ENCODE results near the gene CR2. TPM values are rescaled to one million over a fixed set of nuclear protein-coding genes. Genes with fewer than 3 reads are reported as not detected.

Gene CR2
- 1 to 10 TPM; 1.9 to 6.7 TPM for total RNA-seq
- 1 to 10 TPM; 3.3 to 4.4 TPM for polyA plus RNA-seq

- H3K4me3 Mint-ChIP-seq: peak within 1 kb of the TSS; percentile 62 to 82 (median 74)
- ChIA-PET POLR2A (ENCODE audit: partially characterized antibody) (interaction anchor here (1.0 to 1.8 kb wide), 4 partner anchors 9 to 45 kb away, joined by 3 to 7 read pairs (median 4); partner anchors contain the start of gene CR1), CTCF (ENCODE audit: partially characterized antibody) (interaction anchor here (0.6 to 5.4 kb wide), 8 partner anchors 10 to 370 kb away, joined by 3 to 51 read pairs (median 4); partner anchors contain the start of gene CR1)
- intact Hi-C loops (cut with micrococcal nuclease): loop anchor here (1.0 kb wide), 1 partner anchor 45 kb away; no protein-coding TSS in a partner anchor
- no peaks in the 10 kb centered on the region for H3K36me3 Mint-ChIP-seq
- Histone ChIP-seq H3K4me1 (ENCODE audit: insufficient read depth, low read length) (peaks cover 34% of the 10 kb centered on the region), H3K27ac (ENCODE audit: low read depth, low read length) (no peak within 1 kb of the TSS), H3K27me3 (ENCODE audit: insufficient read depth, low read length) (peaks cover 19% of the 10 kb centered on the region), H3K9me3 (ENCODE audit: control insufficient read depth in 1 of 2, low read length in 2 of 2) (no peaks in the 10 kb centered on the region), H3K4me3 (ENCODE audit: low read length in 2 of 2) (peak within 1 kb of the TSS in 1 of 2 donors; percentile 25), H3K36me3 (ENCODE audit: insufficient read depth, low read length) (no peaks in the 10 kb centered on the region)
- H3K4me1 Mint-ChIP-seq: peaks cover 7 to 16% (median 12%) of the 10 kb centered on the region in 4 donors
- H3K27ac Mint-ChIP-seq: peak within 1 kb of the TSS in 2 of 7 donors; percentile 24 to 53
- peak; percentile 25 to 44 (median 29) for DNase-seq
- no peaks in the 10 kb centered on the region for H3K9me3 Mint-ChIP-seq
- peaks cover 22 to 28% of the 10 kb centered on the region in 2 donors for H3K27me3 Mint-ChIP-seq
Observed at GRCh38 chr1:207454046-207454964, at the start of gene CR2. TSS of gene CR2 (plus strand) at chr1:207454328. CDS start at chr1:207454419, 91 bp downstream.

- Histone ChIP-seq H3K27me3 (ENCODE audit: insufficient read depth, low read length) (no peaks in the 10 kb centered on the region), H3K9me3 (ENCODE audit: control insufficient read depth in 1 of 2, low read length in 2 of 2) (no peaks in the 10 kb centered on the region), H3K4me1 (ENCODE audit: insufficient read depth, low read length) (no peaks in the 10 kb centered on the region), H3K27ac (ENCODE audit: low read depth, low read length) (no peak overlapping the region), H3K4me3 (ENCODE audit: low read length in 2 of 2) (no peak overlapping the region), H3K36me3 (ENCODE audit: insufficient read depth, low read length) (no peaks in the 10 kb centered on the region)
- Mint-ChIP-seq H3K27ac (no peak overlapping the region), H3K4me1 (no peaks in the 10 kb centered on the region), H3K4me3 (no peak overlapping the region), H3K27me3 (peaks cover 3 to 7% of the 10 kb centered on the region in 2 donors), H3K36me3 (no peaks in the 10 kb centered on the region), H3K9me3 (no peaks in the 10 kb centered on the region)
- CTCF ChIA-PET (ENCODE audit: partially characterized antibody): interaction anchor here (0.6 to 5.4 kb wide), 39 partner anchors 8 to 422 kb away, joined by 3 to 142 read pairs (median 4); partner anchors contain the start of genes C4BPB, CD55, CR1 and PFKFB2
- peak in 4 of 5 donors; percentile 52 to 63 (median 56) for DNase-seq
- POLR2A ChIA-PET (ENCODE audit: partially characterized antibody): interaction anchor here (1.0 to 2.0 kb wide), 5 partner anchors 26 to 355 kb away, joined by 3 to 14 read pairs (median 5); partner anchors contain the start of gene CD55
- intact Hi-C loops (cut with micrococcal nuclease): loop anchor here (1.0 to 2.0 kb wide), 5 partner anchors 84 to 355 kb away; partner anchors contain the start of gene CD55
Observed at GRCh38 chr1:207404849-207405525, 49.1 kb upstream of the CR2 start.

GRCh38 chr1:207405814-207406213 lies 48.3 kb upstream of the CR2 start:
- H3K4me3 Mint-ChIP-seq: no peak overlapping the region
- H3K4me1 ChIP-seq (ENCODE audit: insufficient read depth, low read length): no peaks in the 10 kb centered on the region
- intact Hi-C loops (cut with micrococcal nuclease): loop anchor here (1.0 to 2.0 kb wide), 5 partner anchors 85 to 356 kb away; partner anchors contain the start of gene CD55
- H3K27me3 Mint-ChIP-seq: peaks cover 3 to 7% of the 10 kb centered on the region in 2 donors
- POLR2A ChIA-PET (ENCODE audit: partially characterized antibody): interaction anchor here (2.0 kb wide), 1 partner anchor 84 kb away, joined by 14 read pairs; the partner anchor contains the start of gene CD55
- no peaks in the 10 kb centered on the region for H3K36me3 Mint-ChIP-seq
- CTCF ChIA-PET (ENCODE audit: partially characterized antibody): interaction anchor here (0.6 to 5.4 kb wide), 29 partner anchors 8 to 423 kb away, joined by 3 to 142 read pairs (median 5); partner anchors contain the start of genes C4BPB, CD55, CR1 and CR2
- no peaks in the 10 kb centered on the region for H3K9me3 Mint-ChIP-seq
- no peaks in the 10 kb centered on the region for H3K27me3 ChIP-seq (ENCODE audit: insufficient read depth, low read length)
- no peak for DNase-seq
- H3K36me3 ChIP-seq (ENCODE audit: insufficient read depth, low read length): no peaks in the 10 kb centered on the region
- H3K27ac ChIP-seq (ENCODE audit: low read depth, low read length): no peak overlapping the region
- H3K4me1 Mint-ChIP-seq: no peaks in the 10 kb centered on the region
- H3K4me3 ChIP-seq (ENCODE audit: low read length in 2 of 2): no peak overlapping the region
- no peaks in the 10 kb centered on the region for H3K9me3 ChIP-seq (ENCODE audit: control insufficient read depth in 1 of 2, low read length in 2 of 2)
- no peak overlapping the region for H3K27ac Mint-ChIP-seq

- no peaks in the 10 kb centered on the region for H3K4me1 Mint-ChIP-seq
- Histone ChIP-seq H3K9me3 (ENCODE audit: control insufficient read depth in 1 of 2, low read length in 2 of 2) (no peaks in the 10 kb centered on the region), H3K36me3 (ENCODE audit: insufficient read depth, low read length) (no peaks in the 10 kb centered on the region), H3K4me3 (ENCODE audit: low read length in 2 of 2) (no peak overlapping the region), H3K4me1 (ENCODE audit: insufficient read depth, low read length) (no peaks in the 10 kb centered on the region), H3K27ac (ENCODE audit: low read depth, low read length) (no peak overlapping the region), H3K27me3 (ENCODE audit: insufficient read depth, low read length) (no peaks in the 10 kb centered on the region)
- H3K27me3 Mint-ChIP-seq: peaks cover 3 to 6% of the 10 kb centered on the region in 2 donors
- H3K9me3 Mint-ChIP-seq: no peaks in the 10 kb centered on the region
- CTCF ChIA-PET (ENCODE audit: partially characterized antibody): interaction anchor here (0.8 to 5.4 kb wide), 2 partner anchors 326 to 332 kb away, joined by 5 to 142 read pairs; no protein-coding TSS in a partner anchor
- DNase-seq: no peak
- POLR2A ChIA-PET (ENCODE audit: partially characterized antibody): no interaction called here
- H3K4me3 Mint-ChIP-seq: no peak overlapping the region
- H3K27ac Mint-ChIP-seq: no peak overlapping the region
- H3K36me3 Mint-ChIP-seq: no peaks in the 10 kb centered on the region
- intact Hi-C loops (cut with micrococcal nuclease): no loop called here
Observed at GRCh38 chr1:207407655-207408260, 46.4 kb upstream of the CR2 start.

- H3K27me3 ChIP-seq (ENCODE audit: insufficient read depth, low read length): no peaks in the 10 kb centered on the region
- no peak overlapping the region for H3K4me3 ChIP-seq (ENCODE audit: low read length in 2 of 2)
- H3K4me3 Mint-ChIP-seq: no peak overlapping the region
- peaks cover 6 to 7% of the 10 kb centered on the region in 2 donors for H3K27me3 Mint-ChIP-seq
- H3K9me3 Mint-ChIP-seq: no peaks in the 10 kb centered on the region
- H3K4me1 Mint-ChIP-seq: peaks cover 0 to 2% (median 0%) of the 10 kb centered on the region in 4 donors
- POLR2A ChIA-PET (ENCODE audit: partially characterized antibody): no interaction called here
- peak overlapping the region in 1 of 7 donors; percentile 2 for H3K27ac Mint-ChIP-seq
- no peak overlapping the region for H3K27ac ChIP-seq (ENCODE audit: low read depth, low read length)
- no peaks in the 10 kb centered on the region for H3K36me3 ChIP-seq (ENCODE audit: insufficient read depth, low read length)
- H3K36me3 Mint-ChIP-seq: no peaks in the 10 kb centered on the region
- H3K9me3 ChIP-seq (ENCODE audit: control insufficient read depth in 1 of 2, low read length in 2 of 2): no peaks in the 10 kb centered on the region
- DNase-seq: no peak
- H3K4me1 ChIP-seq (ENCODE audit: insufficient read depth, low read length): no peaks in the 10 kb centered on the region
- CTCF ChIA-PET (ENCODE audit: partially characterized antibody): no interaction called here
- intact Hi-C loops (cut with micrococcal nuclease): no loop called here
Observed at GRCh38 chr1:207412845-207413244, 41.3 kb upstream of the CR2 start.

- no peak overlapping the region for H3K4me3 ChIP-seq (ENCODE audit: low read length in 2 of 2)
- Mint-ChIP-seq H3K4me3 (no peak overlapping the region), H3K4me1 (peaks cover 0 to 2% (median 0%) of the 10 kb centered on the region in 4 donors), H3K36me3 (no peaks in the 10 kb centered on the region), H3K9me3 (peaks cover 0 to 13% (median 2%) of the 10 kb centered on the region in 8 donors), H3K27me3 (peaks cover 4 to 6% of the 10 kb centered on the region in 2 donors), H3K27ac (no peak overlapping the region)
- no peaks in the 10 kb centered on the region for H3K4me1 ChIP-seq (ENCODE audit: insufficient read depth, low read length)
- no peak for DNase-seq
- ChIA-PET POLR2A (ENCODE audit: partially characterized antibody) (no interaction called here), CTCF (ENCODE audit: partially characterized antibody) (interaction anchor here (1.5 kb wide), 1 partner anchor 9 kb away, joined by 5 read pairs; no protein-coding TSS in a partner anchor)
- intact Hi-C loops (cut with micrococcal nuclease): no loop called here
- no peaks in the 10 kb centered on the region for H3K36me3 ChIP-seq (ENCODE audit: insufficient read depth, low read length)
- no peaks in the 10 kb centered on the region for H3K9me3 ChIP-seq (ENCODE audit: control insufficient read depth in 1 of 2, low read length in 2 of 2)
- H3K27ac ChIP-seq (ENCODE audit: low read depth, low read length): no peak overlapping the region
- no peaks in the 10 kb centered on the region for H3K27me3 ChIP-seq (ENCODE audit: insufficient read depth, low read length)
Observed at GRCh38 chr1:207414606-207415108, 39.5 kb upstream of the CR2 start.
